HEK293 (cell line): ENCODE data around the gene TMEM273.

ENCODE experiments used
- CTCF ChIA-PET: fragments of 350-600 bp; formaldehyde crosslinking; extraction: SDS; loops from one replicate; lab custom pipeline; 2021; ENCODE audit warnings: antibody characterized with exemption; lab: Yijun Ruan, JAX
- POLR2A ChIA-PET: fragments of 300-600 bp; formaldehyde crosslinking; extraction: SDS; loops from one replicate; lab custom pipeline; 2020; ENCODE audit warnings: antibody characterized with exemption, inconsistent platforms; lab: Yijun Ruan, JAX
- H3K27ac ChIP-seq: fragments of 200-500 bp; sonication (Bioruptor generic); 2 replicates; pipeline ENCODE4 v1.5.1; 2014; ENCODE audit warnings: low read depth, low read length, control low read depth, inconsistent platforms; ENCODE audit errors: extremely low read depth
- H3K36me3 ChIP-seq, 2 experiments: fragments of 200-500 bp in 1 of 2; sonication (Bioruptor generic) in 1 of 2; 1 replicate in 1 of 2; 2 replicates in 1 of 2; pipeline ENCODE4 v1.5.1; 2014 to 2017; ENCODE audit warnings: inconsistent platforms in 2 of 2, low read length in 2 of 2; ENCODE audit not compliant: control insufficient read depth in 2 of 2, insufficient read depth in 1 of 2
- H3K4me1 ChIP-seq: fragments of 200-500 bp; sonication (Bioruptor generic); 2 replicates; pipeline ENCODE4 v1.5.1; 2014; ENCODE audit warnings: mild to moderate bottlenecking, low read length, inconsistent platforms; ENCODE audit not compliant: control insufficient read depth, insufficient read depth
- H3K4me3 ChIP-seq: 2 replicates; pipeline ENCODE4 v1.5.1; 2011; ENCODE audit warnings: low read depth, mild to moderate bottlenecking, control low read depth, low read length, moderate library complexity
- H3K9me3 ChIP-seq: fragments of 200-500 bp; sonication (Bioruptor generic); 2 replicates; pipeline ENCODE4 v1.5.1; 2014; ENCODE audit warnings: low read depth, low read length, inconsistent platforms; ENCODE audit not compliant: control insufficient read depth, insufficient read depth
- GLI2 ChIP-seq: fragments of 450-650 bp; formaldehyde crosslinking; IDR thresholded peaks from 2 replicates; pipeline ENCODE4; 2017; ENCODE audit warnings: missing biosample characterization, missing genetic modification characterization, low read depth, borderline replicate concordance
- HOXD13 ChIP-seq: sonication (generic); formaldehyde crosslinking; IDR thresholded peaks from 2 replicates; pipeline ENCODE4 v1.8.0; 2022; ENCODE audit warnings: missing genetic modification reagents, borderline replicate concordance
- KLF9 ChIP-seq: fragments of 450-650 bp; formaldehyde crosslinking; IDR thresholded peaks from 2 replicates; pipeline ENCODE4 v1.5.1; 2016; ENCODE audit warnings: missing biosample characterization, missing genetic modification characterization, low read depth
- MEIS1 ChIP-seq: sonication (generic); formaldehyde crosslinking; IDR thresholded peaks from 2 replicates; pipeline ENCODE4 v1.8.1; 2022; ENCODE audit warnings: missing genetic modification reagents, mild to moderate bottlenecking, borderline replicate concordance
- SCRT1 ChIP-seq: fragments of 450-650 bp; formaldehyde crosslinking; IDR thresholded peaks from 2 replicates; pipeline ENCODE4 v1.5.1; 2016; ENCODE audit warnings: missing biosample characterization, missing genetic modification characterization, borderline replicate concordance
- SP2 ChIP-seq: fragments of 450-650 bp; formaldehyde crosslinking; IDR thresholded peaks from 2 replicates; pipeline ENCODE4 v1.5.1; 2016; ENCODE audit warnings: missing biosample characterization, missing genetic modification characterization
- ZEB2 ChIP-seq: fragments of 450-650 bp; formaldehyde crosslinking; IDR thresholded peaks from 2 replicates; pipeline ENCODE4 v1.5.1; 2016; ENCODE audit warnings: missing biosample characterization, missing genetic modification characterization
- ZNF138 ChIP-seq: fragments of 450-650 bp; formaldehyde crosslinking; IDR thresholded peaks from 2 replicates; pipeline ENCODE4 v1.5.1; 2016; ENCODE audit warnings: missing biosample characterization, missing genetic modification characterization, borderline replicate concordance
- ZNF354C ChIP-seq: fragments of 450-650 bp; formaldehyde crosslinking; IDR thresholded peaks from 2 replicates; pipeline ENCODE4 v1.5.1; 2016; ENCODE audit warnings: missing biosample characterization, missing genetic modification characterization, low read depth, borderline replicate concordance
- ZNF510 ChIP-seq: fragments of 450-650 bp; formaldehyde crosslinking; IDR thresholded peaks from 2 replicates; pipeline ENCODE4 v1.5.1; 2018; ENCODE audit warnings: mild to moderate bottlenecking, missing genetic modification characterization, missing biosample characterization; ENCODE audit not compliant: insufficient replicate concordance
- ZNF544 ChIP-seq: fragments of 450-650 bp; formaldehyde crosslinking; IDR thresholded peaks from 2 replicates; pipeline ENCODE4 v1.5.0; 2017; ENCODE audit warnings: missing biosample characterization, missing genetic modification characterization
- ZNF571 ChIP-seq: fragments of 450-650 bp; formaldehyde crosslinking; IDR thresholded peaks from 2 replicates; pipeline ENCODE4 v1.5.0; 2017; ENCODE audit warnings: missing biosample characterization, missing genetic modification characterization
- ZNF585B ChIP-seq: fragments of 450-650 bp; formaldehyde crosslinking; IDR thresholded peaks from 2 replicates; pipeline ENCODE4 v1.5.1; 2016; ENCODE audit warnings: missing biosample characterization, missing genetic modification characterization
- ZNF76 ChIP-seq: fragments of 450-650 bp; formaldehyde crosslinking; IDR thresholded peaks from 2 replicates; pipeline ENCODE4; 2016; ENCODE audit warnings: low read depth, missing biosample characterization, missing genetic modification characterization, borderline replicate concordance
- TF ChIP-seq, protein P1 (sequence below): fragments of 450-650 bp; formaldehyde crosslinking; IDR thresholded peaks from 2 replicates; pipeline ENCODE4 v1.5.1; 2016; ENCODE audit warnings: missing biosample characterization, missing genetic modification characterization, low read depth
- TF ChIP-seq, protein P2 (sequence below): fragments of 450-650 bp; formaldehyde crosslinking; optimal IDR thresholded peaks from 2 replicates; pipeline ENCODE3; 2016; ENCODE audit warnings: missing biosample characterization, mild to moderate bottlenecking, missing genetic modification characterization
- TF ChIP-seq, protein P3 (sequence below): fragments of 450-650 bp; formaldehyde crosslinking; IDR thresholded peaks from 2 replicates; pipeline ENCODE4 v1.5.1; 2016; ENCODE audit warnings: missing biosample characterization, missing genetic modification characterization

TMEM273 gene

DNA sequence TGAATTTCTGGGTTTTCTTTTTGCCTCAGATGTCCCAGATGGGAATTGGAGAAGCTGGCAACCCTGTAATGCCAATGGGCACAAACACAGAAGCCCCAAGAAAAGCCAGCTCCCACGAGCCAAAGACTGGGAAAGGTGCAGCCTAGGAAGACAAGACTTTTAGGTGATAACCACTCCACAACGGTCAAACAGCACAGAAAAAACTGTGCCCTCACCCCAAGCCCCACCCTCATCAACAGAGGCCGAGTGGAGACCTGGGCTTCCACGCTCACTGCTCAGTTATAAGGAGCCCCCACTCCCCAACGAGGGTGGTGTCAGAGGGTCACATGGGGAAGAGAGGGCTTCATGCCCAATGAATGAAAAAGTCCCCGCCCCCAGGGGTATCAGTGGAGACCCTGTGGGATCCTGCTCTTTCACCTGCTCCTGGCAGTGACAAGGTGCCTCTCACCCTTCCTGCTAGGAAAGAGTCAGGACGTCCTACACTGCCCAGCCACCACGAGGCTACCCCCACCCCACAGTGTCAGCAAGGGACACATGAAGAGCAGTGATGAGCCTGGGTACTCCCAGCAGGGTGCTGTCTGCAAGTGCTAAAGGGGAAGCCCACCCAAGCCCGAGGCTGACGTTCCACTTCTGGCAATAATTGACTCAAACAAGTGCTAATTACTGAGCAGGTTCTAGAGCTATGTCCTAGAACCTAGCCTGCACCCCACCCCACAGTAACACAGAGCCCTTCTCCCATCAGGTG is 8.3 kb downstream of the TMEM273 start (continued):
- TF ChIP-seq, protein P1, sequence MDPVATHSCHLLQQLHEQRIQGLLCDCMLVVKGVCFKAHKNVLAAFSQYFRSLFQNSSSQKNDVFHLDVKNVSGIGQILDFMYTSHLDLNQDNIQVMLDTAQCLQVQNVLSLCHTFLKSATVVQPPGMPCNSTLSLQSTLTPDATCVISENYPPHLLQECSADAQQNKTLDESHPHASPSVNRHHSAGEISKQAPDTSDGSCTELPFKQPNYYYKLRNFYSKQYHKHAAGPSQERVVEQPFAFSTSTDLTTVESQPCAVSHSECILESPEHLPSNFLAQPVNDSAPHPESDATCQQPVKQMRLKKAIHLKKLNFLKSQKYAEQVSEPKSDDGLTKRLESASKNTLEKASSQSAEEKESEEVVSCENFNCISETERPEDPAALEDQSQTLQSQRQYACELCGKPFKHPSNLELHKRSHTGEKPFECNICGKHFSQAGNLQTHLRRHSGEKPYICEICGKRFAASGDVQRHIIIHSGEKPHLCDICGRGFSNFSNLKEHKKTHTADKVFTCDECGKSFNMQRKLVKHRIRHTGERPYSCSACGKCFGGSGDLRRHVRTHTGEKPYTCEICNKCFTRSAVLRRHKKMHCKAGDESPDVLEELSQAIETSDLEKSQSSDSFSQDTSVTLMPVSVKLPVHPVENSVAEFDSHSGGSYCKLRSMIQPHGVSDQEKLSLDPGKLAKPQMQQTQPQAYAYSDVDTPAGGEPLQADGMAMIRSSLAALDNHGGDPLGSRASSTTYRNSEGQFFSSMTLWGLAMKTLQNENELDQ (tag by site-specific recombination) = no peak
- TF ChIP-seq SCRT1 (tag by site-specific recombination) = no peak
- TF ChIP-seq KLF9 (tag by site-specific recombination) = no peak
- TF ChIP-seq, protein P2, sequence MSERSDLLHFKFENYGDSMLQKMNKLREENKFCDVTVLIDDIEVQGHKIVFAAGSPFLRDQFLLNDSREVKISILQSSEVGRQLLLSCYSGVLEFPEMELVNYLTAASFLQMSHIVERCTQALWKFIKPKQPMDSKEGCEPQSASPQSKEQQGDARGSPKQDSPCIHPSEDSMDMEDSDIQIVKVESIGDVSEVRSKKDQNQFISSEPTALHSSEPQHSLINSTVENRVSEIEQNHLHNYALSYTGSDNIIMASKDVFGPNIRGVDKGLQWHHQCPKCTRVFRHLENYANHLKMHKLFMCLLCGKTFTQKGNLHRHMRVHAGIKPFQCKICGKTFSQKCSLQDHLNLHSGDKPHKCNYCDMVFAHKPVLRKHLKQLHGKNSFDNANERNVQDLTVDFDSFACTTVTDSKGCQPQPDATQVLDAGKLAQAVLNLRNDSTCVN (tag by site-specific recombination) = no peak
- no peak for TF ChIP-seq GLI2 (tag by site-specific recombination)
- TF ChIP-seq, protein P3, sequence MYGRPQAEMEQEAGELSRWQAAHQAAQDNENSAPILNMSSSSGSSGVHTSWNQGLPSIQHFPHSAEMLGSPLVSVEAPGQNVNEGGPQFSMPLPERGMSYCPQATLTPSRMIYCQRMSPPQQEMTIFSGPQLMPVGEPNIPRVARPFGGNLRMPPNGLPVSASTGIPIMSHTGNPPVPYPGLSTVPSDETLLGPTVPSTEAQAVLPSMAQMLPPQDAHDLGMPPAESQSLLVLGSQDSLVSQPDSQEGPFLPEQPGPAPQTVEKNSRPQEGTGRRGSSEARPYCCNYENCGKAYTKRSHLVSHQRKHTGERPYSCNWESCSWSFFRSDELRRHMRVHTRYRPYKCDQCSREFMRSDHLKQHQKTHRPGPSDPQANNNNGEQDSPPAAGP (tag by site-specific recombination) = no peak

DNA sequence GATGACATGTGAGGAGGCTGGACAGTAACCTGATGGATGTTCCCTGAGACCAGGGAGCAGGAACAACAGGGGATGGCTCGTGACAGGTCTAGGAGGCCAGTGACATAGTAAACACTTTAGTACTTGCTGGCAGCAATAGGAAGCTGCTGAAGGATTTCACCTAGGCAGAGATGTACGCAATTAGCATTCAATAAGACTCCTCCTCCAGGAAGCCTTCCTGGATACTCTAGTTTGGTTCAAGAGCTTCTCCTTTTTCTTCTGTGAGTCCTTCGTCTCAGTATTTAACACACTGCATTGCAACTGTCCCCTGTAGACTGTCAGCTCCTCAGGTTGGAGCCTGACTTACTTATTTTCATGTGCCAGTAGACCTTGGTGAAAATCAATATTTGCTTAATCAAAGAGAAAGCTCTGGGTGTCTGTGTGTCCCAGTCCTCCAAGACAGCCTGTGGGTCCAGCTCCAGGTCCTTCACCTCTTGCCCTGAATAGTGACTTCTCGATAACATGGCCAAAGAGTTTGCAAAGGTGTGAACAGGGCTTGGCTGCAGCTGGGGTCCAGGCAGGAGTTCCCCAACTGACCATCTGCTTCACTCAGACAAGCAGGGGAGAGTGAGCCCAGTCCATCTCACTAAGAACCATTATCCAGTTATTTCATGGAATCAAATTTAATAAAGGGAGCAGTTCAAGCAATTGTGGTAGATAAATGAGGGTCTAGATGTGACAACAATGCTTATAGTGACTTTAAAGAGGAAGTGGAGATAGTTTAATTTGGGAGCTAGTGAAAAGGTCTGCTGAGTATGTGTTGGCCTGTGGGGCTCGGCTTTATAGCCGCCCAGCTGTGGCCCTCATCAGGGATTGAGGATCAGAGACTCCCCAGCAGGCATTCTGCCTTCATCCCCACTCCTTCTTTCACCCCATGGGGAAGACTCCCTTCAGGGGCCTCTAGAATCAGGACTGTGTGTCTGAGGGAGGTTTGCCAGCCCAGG is 9.4 kb downstream of the TMEM273 start:
- Histone ChIP-seq H3K4me3 (no peak overlapping the region), H3K4me1 (no peaks in the 10 kb centered on the region), H3K27ac (no peak overlapping the region), H3K9me3 (no peaks in the 10 kb centered on the region), H3K36me3 (no peaks in the 10 kb centered on the region)
- TF ChIP-seq ZNF138 (tag by site-specific recombination) (no peak), HOXD13 (CRISPR knock-in tag) (no peak), ZNF76 (tag by site-specific recombination) (no peak), ZNF585B (no peak), MEIS1 (CRISPR knock-in tag) (no peak), ZNF544 (tag by site-specific recombination) (no peak), ZNF510 (tag by site-specific recombination) (no peak), ZNF354C (tag by site-specific recombination) (no peak), ZNF571 (tag by site-specific recombination) (no peak), ZEB2 (no peak), SP2 (tag by site-specific recombination) (no peak)
- CTCF ChIA-PET = interaction anchor here (0.6 kb wide), 1 partner anchor 608 kb away, joined by 4 read pairs; no protein-coding TSS in a partner anchor
- POLR2A ChIA-PET = no interaction called here
